AG04450 (cell line): Measurements from ENCODE around the gene ZFR. TPM values are rescaled to one million over a fixed set of nuclear protein-coding genes. Genes with fewer than 3 reads are reported as not detected.
"Not testable (repeated sequence)": the region's sequence is repeated elsewhere in the genome, so short reads cannot be mapped to it uniquely, and the experiment has no call there.

Experiments
- CTCF ChIA-PET: fragments of 300-600, 350-600 bp; formaldehyde crosslinking; extraction: SDS; loops from one replicate; lab custom pipeline; 2022; ENCODE audit warnings: antibody characterized with exemption, inconsistent platforms; lab: Charles Lee
- POLR2A ChIA-PET: fragments of 350-600 bp; formaldehyde crosslinking; extraction: SDS; loops from one replicate; lab custom pipeline; 2021; ENCODE audit warnings: antibody characterized with exemption, inconsistent platforms; lab: Yijun Ruan, JAX
- DNase-seq: peaks from one replicate; pipeline ENCODE4 v3.0.0-alpha.2; 2011; ENCODE audit warnings: low read depth, low spot score
- H3K27ac ChIP-seq: one replicate; pipeline ENCODE4 v1.5.1; 2012; ENCODE audit warnings: low read depth, low read length, control low read depth
- H3K27me3 ChIP-seq: one replicate; pipeline ENCODE4 v1.6.0; 2012; ENCODE audit warnings: low read length; ENCODE audit not compliant: control insufficient read depth, insufficient read depth
- H3K4me3 ChIP-seq: 2 replicates; pipeline ENCODE4 v1.5.1; 2011; ENCODE audit warnings: mild to moderate bottlenecking, low read depth, low read length, control low read depth
- H3K9me3 ChIP-seq: 2 replicates; pipeline ENCODE4 v1.5.1; 2012; ENCODE audit warnings: low read length; ENCODE audit not compliant: control insufficient read depth, insufficient read depth
- polyA plus RNA-seq: library from polyadenylated mRNA; depleted of rRNA; stranded (reverse); fragments of >200 nt; gene quantifications from 2 replicates; pipeline ENCODE4 v1.2.3, GENCODE V29; 2011
- TF ChIP-seq, protein P1 (sequence below): IDR thresholded peaks from 2 replicates; pipeline ENCODE4 v1.5.1; 2011; ENCODE audit warnings: low read depth, low read length, control low read depth, inconsistent platforms

Gene ZFR
- polyA plus RNA-seq, 1 experiment, result 72.9 TPM

DNA sequence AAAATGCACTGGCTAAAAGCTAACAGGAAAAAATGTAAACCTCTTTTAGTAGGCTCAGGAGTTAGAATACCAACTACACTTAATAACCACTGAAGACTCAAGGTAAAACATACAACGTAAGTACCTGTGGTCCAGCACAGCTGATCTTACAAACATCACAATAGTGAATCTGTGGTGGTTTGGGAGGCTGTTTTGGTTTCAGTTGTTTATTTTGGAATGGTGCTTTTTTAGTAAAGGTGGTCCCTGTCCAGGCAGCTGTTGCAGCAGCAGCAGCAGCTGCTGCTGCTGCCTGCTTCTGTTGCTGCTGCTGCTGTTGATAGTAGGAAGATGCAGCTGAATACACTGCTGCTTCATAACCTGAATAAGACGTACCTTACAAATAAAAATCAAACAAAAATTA lies 37.9 kb downstream of the ZFR start:
- Histone ChIP-seq H3K27me3 (no peaks in the 10 kb centered on the region), H3K4me3 (no peak overlapping the region), H3K27ac (no peak overlapping the region), H3K9me3 (no peaks in the 10 kb centered on the region)
- TF ChIP-seq, protein P1, sequence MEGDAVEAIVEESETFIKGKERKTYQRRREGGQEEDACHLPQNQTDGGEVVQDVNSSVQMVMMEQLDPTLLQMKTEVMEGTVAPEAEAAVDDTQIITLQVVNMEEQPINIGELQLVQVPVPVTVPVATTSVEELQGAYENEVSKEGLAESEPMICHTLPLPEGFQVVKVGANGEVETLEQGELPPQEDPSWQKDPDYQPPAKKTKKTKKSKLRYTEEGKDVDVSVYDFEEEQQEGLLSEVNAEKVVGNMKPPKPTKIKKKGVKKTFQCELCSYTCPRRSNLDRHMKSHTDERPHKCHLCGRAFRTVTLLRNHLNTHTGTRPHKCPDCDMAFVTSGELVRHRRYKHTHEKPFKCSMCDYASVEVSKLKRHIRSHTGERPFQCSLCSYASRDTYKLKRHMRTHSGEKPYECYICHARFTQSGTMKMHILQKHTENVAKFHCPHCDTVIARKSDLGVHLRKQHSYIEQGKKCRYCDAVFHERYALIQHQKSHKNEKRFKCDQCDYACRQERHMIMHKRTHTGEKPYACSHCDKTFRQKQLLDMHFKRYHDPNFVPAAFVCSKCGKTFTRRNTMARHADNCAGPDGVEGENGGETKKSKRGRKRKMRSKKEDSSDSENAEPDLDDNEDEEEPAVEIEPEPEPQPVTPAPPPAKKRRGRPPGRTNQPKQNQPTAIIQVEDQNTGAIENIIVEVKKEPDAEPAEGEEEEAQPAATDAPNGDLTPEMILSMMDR, result no peak
- ChIA-PET POLR2A (interaction anchor here (0.8 kb wide), 1 partner anchor 14 kb away, joined by 3 read pairs; no protein-coding TSS in a partner anchor), CTCF (interaction anchor here (0.9 to 2.1 kb wide), 2 partner anchors 31 to 183 kb away, joined by 3 to 9 read pairs; no protein-coding TSS in a partner anchor)
- no peak for DNase-seq

DNA sequence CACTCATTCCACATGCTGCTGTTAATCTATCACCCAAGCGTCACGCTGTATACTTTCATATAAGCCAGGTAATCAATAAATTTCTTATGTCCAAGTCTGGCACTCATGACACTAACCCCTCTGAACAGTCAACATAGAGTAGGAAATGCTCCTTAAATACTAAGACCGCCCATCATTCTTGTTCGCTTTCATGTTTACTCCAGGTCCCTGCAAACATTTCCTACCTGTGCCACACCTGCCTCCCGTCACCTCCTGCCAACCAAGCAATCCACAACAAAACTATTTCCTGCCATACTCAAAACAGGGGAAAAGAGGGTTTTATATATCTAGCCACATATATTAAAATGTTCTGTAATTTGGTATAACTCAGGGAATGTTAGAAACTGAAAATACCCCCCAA lies 39.0 kb downstream of the ZFR start:
- H3K27me3 ChIP-seq, result no peaks in the 10 kb centered on the region
- TF ChIP-seq, protein P1, result no peak
- POLR2A ChIA-PET, result interaction anchor here (0.7 kb wide), 1 partner anchor 100 kb away, joined by 3 read pairs; no protein-coding TSS in a partner anchor
- H3K27ac ChIP-seq, result no peak overlapping the region
- H3K4me3 ChIP-seq, result no peak overlapping the region
- CTCF ChIA-PET, result interaction anchor here (1.0 kb wide), 1 partner anchor 173 kb away, joined by 3 read pairs; no protein-coding TSS in a partner anchor
- no peaks in the 10 kb centered on the region for H3K9me3 ChIP-seq
- DNase-seq, result no peak

DNA sequence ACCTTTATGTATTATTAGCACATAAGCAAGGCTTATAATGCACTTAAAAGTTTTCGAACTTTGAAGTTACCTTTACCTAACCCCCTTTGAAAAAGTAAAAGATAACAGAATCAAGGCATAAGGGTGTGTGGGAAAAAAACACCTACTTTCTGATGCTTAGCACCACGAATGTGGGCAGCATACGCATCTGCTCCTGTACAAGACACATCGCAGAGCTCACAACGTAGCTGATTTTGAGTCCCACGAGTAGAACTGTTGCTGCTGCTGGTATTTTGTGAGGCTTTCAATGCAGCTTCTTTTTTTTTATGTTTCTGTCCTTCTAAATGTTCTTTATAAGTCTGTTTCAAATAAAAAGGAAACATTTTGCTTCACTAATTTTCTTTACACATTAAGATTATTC lies 40.8 kb downstream of the ZFR start:
- Histone ChIP-seq H3K27ac (no peak overlapping the region), H3K9me3 (no peaks in the 10 kb centered on the region), H3K4me3 (no peak overlapping the region), H3K27me3 (no peaks in the 10 kb centered on the region)
- ChIA-PET POLR2A (no interaction called here), CTCF (interaction anchor here (0.9 kb wide), 1 partner anchor 86 kb away, joined by 6 read pairs; no protein-coding TSS in a partner anchor)
- no peak for DNase-seq
- TF ChIP-seq, protein P1, result no peak

DNA sequence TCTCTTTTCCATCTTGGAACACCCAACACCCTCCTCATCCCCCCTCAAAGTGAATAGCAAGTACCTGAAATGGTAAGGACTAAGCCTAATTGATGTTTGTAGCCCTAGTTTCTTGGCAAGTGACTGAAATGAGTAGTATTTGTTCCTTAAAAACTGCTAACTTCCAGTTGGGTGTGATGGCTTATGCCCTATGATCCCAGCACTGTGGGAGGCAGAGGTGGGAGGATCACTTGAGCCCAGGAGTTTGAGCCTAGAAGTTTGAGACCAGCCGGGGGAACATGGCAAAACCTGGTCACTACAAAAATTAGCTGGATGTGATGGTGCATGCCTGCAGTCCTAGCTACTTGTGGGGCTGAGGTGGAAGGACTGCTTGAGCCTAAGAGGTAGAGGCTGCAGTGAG lies 44.1 kb downstream of the ZFR start:
- ChIA-PET POLR2A (no interaction called here), CTCF (no interaction called here)
- TF ChIP-seq, protein P1, result no peak

DNA sequence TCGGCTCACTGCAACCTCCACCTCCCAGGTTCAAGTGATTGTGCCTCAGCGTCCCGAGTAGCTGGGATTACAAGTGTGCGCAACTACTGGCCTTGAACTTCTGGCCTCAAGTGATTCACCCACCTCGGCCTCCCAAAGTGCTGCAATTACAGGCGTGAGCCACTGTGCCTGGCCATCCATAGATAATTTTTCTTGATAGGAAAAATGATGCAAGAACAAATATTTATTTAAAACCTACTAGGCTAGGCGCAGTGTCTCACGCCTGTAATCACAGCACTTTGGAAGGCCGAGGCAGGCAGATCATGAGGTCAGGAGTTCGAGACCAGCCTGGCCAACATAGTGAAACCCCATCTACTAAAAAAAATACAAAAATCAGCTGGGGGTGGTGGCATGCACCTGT lies 45.8 kb downstream of the ZFR start:
- H3K4me3 ChIP-seq, POLR2A ChIA-PET, H3K27ac ChIP-seq, H3K27me3 ChIP-seq, H3K9me3 ChIP-seq, DNase-seq: not testable (repeated sequence)
- CTCF ChIA-PET, result interaction anchor here (1.1 to 1.7 kb wide), 3 partner anchors 91 to 191 kb away, joined by 4 to 10 read pairs (median 4); no protein-coding TSS in a partner anchor

More for the DNA sequence above, 44.1 kb downstream of the ZFR start:
- Histone ChIP-seq H3K9me3 (no peaks in the 10 kb centered on the region), H3K27me3 (no peaks in the 10 kb centered on the region), H3K4me3 (no peak overlapping the region), H3K27ac (no peak overlapping the region)
- no peak for DNase-seq
